Measurements from ENCODE around the gene KRTAP10-3.

The KRTAP10-3 gene

DNA sequence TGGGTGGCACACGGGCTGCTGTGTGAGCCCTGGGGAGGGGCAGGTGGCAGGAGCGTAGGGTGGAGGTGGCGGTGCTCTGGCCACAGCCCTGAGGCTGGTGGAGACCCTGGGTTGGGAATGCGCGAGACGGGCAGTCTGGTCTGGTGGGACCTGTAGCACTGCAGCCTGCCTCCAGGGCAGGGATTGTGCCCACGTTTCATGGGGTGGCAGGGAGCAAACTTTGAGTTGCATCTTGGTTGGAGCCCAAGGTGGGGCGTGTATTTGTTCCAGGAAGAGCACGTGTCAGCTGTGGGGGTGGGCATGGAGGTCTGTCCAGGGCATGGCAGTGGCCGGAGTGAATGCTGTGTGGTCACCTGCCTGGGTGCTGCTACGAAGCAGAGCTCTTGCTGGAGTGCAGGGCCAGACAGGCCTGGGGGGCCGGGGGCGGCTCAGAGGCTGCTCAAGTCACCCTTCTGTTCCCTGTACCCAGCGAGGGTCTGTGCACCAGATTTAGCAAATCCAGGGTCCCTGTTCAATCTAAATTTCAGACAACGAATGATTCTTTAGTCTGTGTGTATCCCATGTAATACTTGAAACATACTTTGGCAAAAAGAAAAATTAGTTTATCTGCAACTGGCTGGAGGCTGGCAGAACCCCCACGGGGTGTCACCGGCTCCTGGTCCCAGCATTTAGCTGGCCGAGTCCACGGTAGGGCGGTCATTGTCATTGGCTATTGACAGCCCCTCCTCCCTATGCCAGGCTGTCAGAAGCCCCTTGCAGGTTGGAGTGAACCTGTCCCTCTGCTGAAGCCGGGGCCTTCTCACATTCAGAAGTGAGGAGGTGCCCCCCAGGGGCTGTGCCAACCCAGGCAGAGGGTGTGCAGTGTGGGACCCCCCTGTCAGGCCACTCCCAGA lies 45.9 kb downstream of the KRTAP10-3 start:
- TF ChIP-seq ZFP37 (tag by site-specific recombination; IDR thresholded peaks at IDR 0.05) (no peak), ZNF223 (tag by site-specific recombination; IDR thresholded peaks at IDR 0.05) (no peak), ZNF184 (tag by site-specific recombination; IDR thresholded peaks at IDR 0.05) (no peak), ZNF140 (tag by site-specific recombination; IDR thresholded peaks at IDR 0.05) (no peak), ZNF473 (tag by site-specific recombination; IDR thresholded peaks at IDR 0.05) (no peak), KLF16 (tag by site-specific recombination; IDR thresholded peaks at IDR 0.05) (no peak), ZNF677 (tag by site-specific recombination; IDR thresholded peaks at IDR 0.05) (no peak), ZNF324 (tag by site-specific recombination; IDR thresholded peaks at IDR 0.05) (no peak), ZNF747 (tag by site-specific recombination; IDR thresholded peaks at IDR 0.05) (no peak), ZNF785 (tag by site-specific recombination; IDR thresholded peaks at IDR 0.05) (no peak), ZNF16 (tag by site-specific recombination; IDR thresholded peaks at IDR 0.05; ENCODE audit: low read depth) (no peak), IKZF3 (tag by site-specific recombination; IDR thresholded peaks at IDR 0.05) (no peak), SP2 (tag by site-specific recombination; IDR thresholded peaks at IDR 0.05) (no peak), REPIN1 (tag by site-specific recombination; IDR thresholded peaks at IDR 0.05; ENCODE audit: low read depth) (no peak), ZNF221 (tag by site-specific recombination; IDR thresholded peaks at IDR 0.05; ENCODE audit: borderline replicate concordance) (no peak), GLI4 (tag by site-specific recombination; IDR thresholded peaks at IDR 0.05) (no peak), ZNF530 (tag by site-specific recombination; IDR thresholded peaks at IDR 0.05; ENCODE audit: low read depth) (no peak), ZNF146 (tag by site-specific recombination; IDR thresholded peaks at IDR 0.05) (no peak), KLF10 (tag by site-specific recombination; IDR thresholded peaks at IDR 0.05) (no peak)
- TF ChIP-seq, protein P1, sequence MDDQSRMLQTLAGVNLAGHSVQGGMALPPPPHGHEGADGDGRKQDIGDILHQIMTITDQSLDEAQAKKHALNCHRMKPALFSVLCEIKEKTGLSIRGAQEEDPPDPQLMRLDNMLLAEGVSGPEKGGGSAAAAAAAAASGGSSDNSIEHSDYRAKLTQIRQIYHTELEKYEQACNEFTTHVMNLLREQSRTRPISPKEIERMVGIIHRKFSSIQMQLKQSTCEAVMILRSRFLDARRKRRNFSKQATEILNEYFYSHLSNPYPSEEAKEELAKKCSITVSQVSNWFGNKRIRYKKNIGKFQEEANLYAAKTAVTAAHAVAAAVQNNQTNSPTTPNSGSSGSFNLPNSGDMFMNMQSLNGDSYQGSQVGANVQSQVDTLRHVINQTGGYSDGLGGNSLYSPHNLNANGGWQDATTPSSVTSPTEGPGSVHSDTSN (CRISPR knock-in tag; IDR thresholded peaks at IDR 0.05): no peak

DNA sequence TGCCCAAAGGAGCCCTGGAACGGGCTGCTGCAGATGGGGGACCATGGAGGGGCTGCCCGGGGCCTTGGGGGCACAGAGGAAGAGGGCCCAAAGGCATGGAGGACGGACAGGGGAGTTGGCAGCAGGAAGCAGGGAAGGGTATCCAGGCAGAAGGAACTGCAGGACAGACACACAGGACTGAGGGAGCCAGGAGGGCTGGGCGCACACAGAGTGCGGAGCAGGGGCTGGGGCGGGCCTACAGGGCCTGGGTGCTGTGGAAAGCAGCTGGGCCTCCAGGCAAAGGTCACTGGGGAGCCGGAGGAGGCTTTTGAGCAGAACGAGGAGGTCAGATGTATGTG lies 46.7 kb downstream of the KRTAP10-3 start:
- POLR2A ChIA-PET: no interaction called here

More for the DNA sequence above, 45.9 kb downstream of the KRTAP10-3 start:
- ChIA-PET CTCF (interaction anchor here (3.7 kb wide), 1 partner anchor 281 kb away, joined by 43 read pairs; no protein-coding TSS in a partner anchor), POLR2A (no interaction called here)
- Histone ChIP-seq H3K9me3 (ENCODE audit: control insufficient read depth, insufficient read depth, low read depth, low read length) (no peaks in the 10 kb centered on the region), H3K36me3 (ENCODE audit: control insufficient read depth in 2 of 2, insufficient read depth in 1 of 2, low read length in 2 of 2) (no peaks in the 10 kb centered on the region), H3K27ac (ENCODE audit: extremely low read depth, low read depth, low read length) (no peak overlapping the region), H3K4me1 (ENCODE audit: control insufficient read depth, insufficient read depth, low read length) (no peaks in the 10 kb centered on the region; the same call in 1 of the 2 replicates), H3K4me3 (ENCODE audit: low read depth, low read length) (no peak overlapping the region)

More for the DNA sequence above, 46.7 kb downstream of the KRTAP10-3 start:
- CTCF ChIA-PET: interaction anchor here (2.7 to 3.7 kb wide), 3 partner anchors 243 to 626 kb away, joined by 11 to 43 read pairs (median 17); no protein-coding TSS in a partner anchor
- H3K27ac ChIP-seq (ENCODE audit: extremely low read depth, low read depth, low read length): no peak overlapping the region
- TF ChIP-seq ZNF221 (tag by site-specific recombination; IDR thresholded peaks at IDR 0.05; ENCODE audit: borderline replicate concordance): no peak
- TF ChIP-seq BCL6B (tag by site-specific recombination; IDR thresholded peaks at IDR 0.05): no peak
- TF ChIP-seq ZNF623 (tag by site-specific recombination; IDR thresholded peaks at IDR 0.05): no peak
- TF ChIP-seq ZNF529 (tag by site-specific recombination; IDR thresholded peaks at IDR 0.05; ENCODE audit: insufficient replicate concordance): no peak
- TF ChIP-seq ZNF184 (tag by site-specific recombination; IDR thresholded peaks at IDR 0.05): no peak
- TF ChIP-seq ZNF202 (tag by site-specific recombination; IDR thresholded peaks at IDR 0.05; ENCODE audit: borderline replicate concordance): no peak
- TF ChIP-seq ZNF24 (tag by site-specific recombination; IDR thresholded peaks at IDR 0.05): no peak
- no peak for TF ChIP-seq ZNF274 (IDR thresholded peaks at IDR 0.05; ENCODE audit: low read length)
- no peak for TF ChIP-seq ZNF274 (tag by site-specific recombination; IDR thresholded peaks at IDR 0.05; ENCODE audit: borderline replicate concordance)
- TF ChIP-seq ZNF791 (tag by site-specific recombination; IDR thresholded peaks at IDR 0.05): no peak
- no peak for TF ChIP-seq ZNF211 (tag by site-specific recombination; IDR thresholded peaks at IDR 0.05; ENCODE audit: low read depth)
- TF ChIP-seq HOXC10 (CRISPR knock-in tag; IDR thresholded peaks at IDR 0.05): no peak
- TF ChIP-seq BCL11B (tag by site-specific recombination; IDR thresholded peaks at IDR 0.05; ENCODE audit: low read depth): no peak
- no peak for TF ChIP-seq KLF16 (tag by site-specific recombination; IDR thresholded peaks at IDR 0.05)
- TF ChIP-seq ZFP69B (tag by site-specific recombination; IDR thresholded peaks at IDR 0.05): no peak
- no peak for TF ChIP-seq IKZF3 (tag by site-specific recombination; IDR thresholded peaks at IDR 0.05)
- TF ChIP-seq WT1 (tag by site-specific recombination; IDR thresholded peaks at IDR 0.05): no peak
- no peak for TF ChIP-seq ZNF670 (tag by site-specific recombination; IDR thresholded peaks at IDR 0.05; ENCODE audit: low read depth)
- no peaks in the 10 kb centered on the region for H3K36me3 ChIP-seq (ENCODE audit: control insufficient read depth in 2 of 2, insufficient read depth in 1 of 2, low read length in 2 of 2)
- no peak overlapping the region for H3K4me3 ChIP-seq (ENCODE audit: low read depth, low read length)
- H3K9me3 ChIP-seq (ENCODE audit: control insufficient read depth, insufficient read depth, low read depth, low read length): no peaks in the 10 kb centered on the region
- no peaks in the 10 kb centered on the region; the same call in 1 of the 2 replicates for H3K4me1 ChIP-seq (ENCODE audit: control insufficient read depth, insufficient read depth, low read length)
